Measurements from ENCODE around the gene C2orf72. TPM values are rescaled to one million over a fixed set of nuclear protein-coding genes. Genes with fewer than 3 reads are reported as not detected.
A peak's percentile ranks its signal among the peaks of the same experiment; 100 is the strongest.

The C2orf72 gene
- total and polyA plus RNA-seq, 2 donors (not counting 3 experiments of a cell fraction or from before 2014, with no cell fraction given) = 0.01 to 0.11 TPM

DNA sequence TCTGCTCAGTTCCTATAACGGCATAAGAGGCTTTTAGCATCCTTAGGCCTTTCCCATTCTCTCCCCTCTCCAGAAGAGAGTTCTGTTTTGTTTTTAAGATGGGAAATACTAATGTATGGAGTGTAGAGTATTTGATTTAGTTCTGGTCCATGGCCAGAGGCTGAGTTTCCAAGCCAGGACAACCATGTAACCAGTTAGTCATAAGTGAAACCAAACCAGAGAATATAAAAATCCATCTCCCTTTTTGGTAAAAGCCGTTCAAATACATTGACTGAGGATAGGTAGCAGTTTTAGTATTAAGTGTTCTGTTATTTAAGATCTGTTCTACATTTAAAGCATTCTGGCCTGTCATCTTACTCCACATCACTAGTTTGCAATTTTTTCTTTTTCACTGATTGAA lies 22.4 kb downstream of the C2orf72 start:
- dilution Hi-C loops (cut with MboI; ENCODE audit: extremely low pct_ligation_motif_present, low sequenced_read_pairs) = no loop called here
- Histone ChIP-seq H3K4me2 (ENCODE audit: insufficient read depth, low read length) (peak overlapping the region; percentile 12), H3K4me3 (replicated peaks in 1 of 3; ENCODE audit: insufficient read depth in 1 of 3, low read depth in 1 of 3, low read length in 3 of 3) (no peak overlapping the region), H3K36me3 (ENCODE audit: control insufficient read depth in 2 of 2, extremely low read depth in 1 of 2, insufficient read depth in 2 of 2, low read length in 2 of 2) (peaks cover 10 to 15% of the 10 kb centered on the region in 2 experiments), H3K9me1 (replicated peaks; ENCODE audit: control insufficient read depth, extremely low read depth, insufficient read depth, low read length) (no peaks in the 10 kb centered on the region), H3K79me2 (ENCODE audit: control insufficient read depth, insufficient read depth, low read length) (peaks cover 67% of the 10 kb centered on the region), H3K27ac (ENCODE audit: insufficient read depth, low read depth, low read length) (no peak overlapping the region), H4K20me1 (replicated peaks; ENCODE audit: control insufficient read depth, extremely low read depth, insufficient read depth, low read length) (peaks cover 2% of the 10 kb centered on the region), H3K9me3 (replicated peaks; ENCODE audit: control insufficient read depth, insufficient read depth, low read length) (no peaks in the 10 kb centered on the region), H2AFZ (ENCODE audit: low read depth, low read length) (no peak overlapping the region), H3K9ac (replicated peaks; ENCODE audit: extremely low read depth, insufficient read depth, low read length) (no peak overlapping the region), H3K27me3 (ENCODE audit: control insufficient read depth in 2 of 2, insufficient read depth in 2 of 2, low read length in 2 of 2) (no peaks in the 10 kb centered on the region), H3K4me1 (ENCODE audit: control insufficient read depth, extremely low read depth, insufficient read depth, low read length) (peaks cover 22% of the 10 kb centered on the region)
- CTCF ChIA-PET = interaction anchor here (1.8 kb wide), 1 partner anchor 235 kb away, joined by 5 read pairs; no protein-coding TSS in a partner anchor
- no TSS peak for BruUV-seq (replicated peaks)
- TF ChIP-seq MYC (IDR thresholded peaks at IDR 0.05; ENCODE audit: low read depth, low read length) (no peak), FOS (IDR thresholded peaks at IDR 0.05; ENCODE audit: borderline replicate concordance, insufficient read depth, low read length) (no peak), JUN (IDR thresholded peaks at IDR 0.05; ENCODE audit: borderline replicate concordance, insufficient read depth, insufficient read length, low read depth) (no peak), POLR2AphosphoS5 (IDR thresholded peaks at IDR 0.05; ENCODE audit: insufficient read depth, low read depth, low read length) (no peak), EZH2 (IDR thresholded peaks at IDR 0.05; ENCODE audit: borderline replicate concordance, low read depth, low read length, severe bottlenecking) (no peak), POLR2A (IDR thresholded peaks at IDR 0.05; ENCODE audit: low read depth, low read length) (no peak), GATA2 (IDR thresholded peaks at IDR 0.05; ENCODE audit: insufficient read depth, insufficient read length, low read depth, low read length) (no peak)
- TF ChIP-seq, protein P1, sequence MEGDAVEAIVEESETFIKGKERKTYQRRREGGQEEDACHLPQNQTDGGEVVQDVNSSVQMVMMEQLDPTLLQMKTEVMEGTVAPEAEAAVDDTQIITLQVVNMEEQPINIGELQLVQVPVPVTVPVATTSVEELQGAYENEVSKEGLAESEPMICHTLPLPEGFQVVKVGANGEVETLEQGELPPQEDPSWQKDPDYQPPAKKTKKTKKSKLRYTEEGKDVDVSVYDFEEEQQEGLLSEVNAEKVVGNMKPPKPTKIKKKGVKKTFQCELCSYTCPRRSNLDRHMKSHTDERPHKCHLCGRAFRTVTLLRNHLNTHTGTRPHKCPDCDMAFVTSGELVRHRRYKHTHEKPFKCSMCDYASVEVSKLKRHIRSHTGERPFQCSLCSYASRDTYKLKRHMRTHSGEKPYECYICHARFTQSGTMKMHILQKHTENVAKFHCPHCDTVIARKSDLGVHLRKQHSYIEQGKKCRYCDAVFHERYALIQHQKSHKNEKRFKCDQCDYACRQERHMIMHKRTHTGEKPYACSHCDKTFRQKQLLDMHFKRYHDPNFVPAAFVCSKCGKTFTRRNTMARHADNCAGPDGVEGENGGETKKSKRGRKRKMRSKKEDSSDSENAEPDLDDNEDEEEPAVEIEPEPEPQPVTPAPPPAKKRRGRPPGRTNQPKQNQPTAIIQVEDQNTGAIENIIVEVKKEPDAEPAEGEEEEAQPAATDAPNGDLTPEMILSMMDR (IDR thresholded peaks at IDR 0.05; ENCODE audit: extremely low read depth in 1 of 2, insufficient read depth in 1 of 2, low read depth in 1 of 2, low read length in 2 of 2) = no peak
- TF ChIP-seq, protein P2, sequence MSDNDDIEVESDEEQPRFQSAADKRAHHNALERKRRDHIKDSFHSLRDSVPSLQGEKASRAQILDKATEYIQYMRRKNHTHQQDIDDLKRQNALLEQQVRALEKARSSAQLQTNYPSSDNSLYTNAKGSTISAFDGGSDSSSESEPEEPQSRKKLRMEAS (IDR thresholded peaks at IDR 0.05; ENCODE audit: insufficient read depth, insufficient read length) = no peak
- POLR2A ChIA-PET = no interaction called here
- FAIRE-seq = no peak
- intact Hi-C loops (cut with micrococcal nuclease) = no loop called here
- DNase-seq (ENCODE audit: low read depth, low spot score) = no peak

Measured in endothelial cell of umbilical vein (primary cell).